ENCODE data around the gene CUX1. TPM values are rescaled to one million over a fixed set of nuclear protein-coding genes. Genes with fewer than 3 reads are reported as not detected.

Gene CUX1
- total RNA-seq, 4 donors from 2014 or later: 42.8 to 59.0 (median 47.4) TPM

DNA sequence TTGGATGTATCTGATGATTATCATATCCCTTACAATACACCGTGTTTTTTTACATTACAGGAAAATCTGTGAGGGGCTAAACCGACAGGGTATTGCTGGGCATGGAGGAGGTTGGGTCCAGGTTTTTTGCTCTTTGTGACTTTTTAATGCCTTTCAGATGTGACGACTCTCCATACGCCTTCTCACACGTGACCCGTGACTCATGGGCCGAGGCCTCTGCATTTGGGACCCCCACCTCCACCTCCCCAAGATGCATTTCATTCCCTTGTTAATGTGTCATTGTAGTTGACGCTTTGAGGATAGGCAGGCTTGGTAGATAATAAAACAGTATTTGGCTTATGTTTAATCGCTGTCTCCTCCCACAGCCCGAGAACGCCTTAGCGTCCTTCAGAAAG, 95.3 kb downstream of the CUX1 start:
- TF ChIP-seq, protein P1, sequence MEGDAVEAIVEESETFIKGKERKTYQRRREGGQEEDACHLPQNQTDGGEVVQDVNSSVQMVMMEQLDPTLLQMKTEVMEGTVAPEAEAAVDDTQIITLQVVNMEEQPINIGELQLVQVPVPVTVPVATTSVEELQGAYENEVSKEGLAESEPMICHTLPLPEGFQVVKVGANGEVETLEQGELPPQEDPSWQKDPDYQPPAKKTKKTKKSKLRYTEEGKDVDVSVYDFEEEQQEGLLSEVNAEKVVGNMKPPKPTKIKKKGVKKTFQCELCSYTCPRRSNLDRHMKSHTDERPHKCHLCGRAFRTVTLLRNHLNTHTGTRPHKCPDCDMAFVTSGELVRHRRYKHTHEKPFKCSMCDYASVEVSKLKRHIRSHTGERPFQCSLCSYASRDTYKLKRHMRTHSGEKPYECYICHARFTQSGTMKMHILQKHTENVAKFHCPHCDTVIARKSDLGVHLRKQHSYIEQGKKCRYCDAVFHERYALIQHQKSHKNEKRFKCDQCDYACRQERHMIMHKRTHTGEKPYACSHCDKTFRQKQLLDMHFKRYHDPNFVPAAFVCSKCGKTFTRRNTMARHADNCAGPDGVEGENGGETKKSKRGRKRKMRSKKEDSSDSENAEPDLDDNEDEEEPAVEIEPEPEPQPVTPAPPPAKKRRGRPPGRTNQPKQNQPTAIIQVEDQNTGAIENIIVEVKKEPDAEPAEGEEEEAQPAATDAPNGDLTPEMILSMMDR (IDR thresholded peaks at IDR 0.05; ENCODE audit: low read depth): no peak

DNA sequence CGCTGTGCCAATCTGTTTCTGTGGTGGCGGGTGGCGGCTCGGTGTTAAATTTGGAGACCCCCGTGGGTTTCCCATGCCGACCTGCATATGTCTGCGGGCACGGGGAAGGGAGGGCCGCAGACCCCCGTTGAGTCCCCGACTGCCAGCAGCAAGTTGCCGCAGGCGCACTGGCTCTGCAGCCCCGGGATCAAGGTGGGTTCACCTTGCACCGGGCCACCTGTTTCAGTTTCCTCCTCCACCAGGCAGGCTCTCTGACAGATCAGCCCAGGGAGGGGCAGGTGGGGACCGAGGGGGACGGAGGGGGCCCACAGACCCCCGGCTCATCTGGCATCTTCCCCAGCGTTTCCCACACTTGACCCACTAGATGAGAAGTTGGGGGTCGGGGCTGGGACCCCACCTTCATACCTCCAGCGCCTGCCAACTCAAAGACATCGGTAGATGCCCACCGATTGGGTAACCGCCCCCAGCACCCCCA, 95.9 kb downstream of the CUX1 start:
- TF ChIP-seq, protein P1 (IDR thresholded peaks at IDR 0.05; ENCODE audit: low read depth): no peak

DNA sequence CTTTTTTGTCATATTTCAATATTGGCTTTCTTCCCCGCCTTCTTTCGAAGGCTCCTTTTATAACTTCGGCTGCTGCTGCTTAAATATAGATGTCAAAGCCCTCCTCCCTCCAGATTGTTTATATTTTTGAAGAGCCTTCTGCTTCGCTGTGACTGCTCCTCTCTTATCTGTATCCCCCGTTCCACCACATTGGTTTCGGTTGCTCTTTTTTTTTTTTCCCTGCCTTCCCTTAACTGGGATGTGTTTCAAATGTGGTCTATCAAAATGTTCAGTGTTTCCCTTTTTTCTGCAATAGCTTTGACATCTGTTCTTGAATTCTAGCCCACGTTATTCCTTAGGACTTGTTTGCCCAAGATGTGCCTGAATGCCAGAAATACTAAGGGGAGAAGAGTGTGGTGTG, 96.4 kb downstream of the CUX1 start:
- TF ChIP-seq, protein P1 (IDR thresholded peaks at IDR 0.05; ENCODE audit: low read depth): no peak

DNA sequence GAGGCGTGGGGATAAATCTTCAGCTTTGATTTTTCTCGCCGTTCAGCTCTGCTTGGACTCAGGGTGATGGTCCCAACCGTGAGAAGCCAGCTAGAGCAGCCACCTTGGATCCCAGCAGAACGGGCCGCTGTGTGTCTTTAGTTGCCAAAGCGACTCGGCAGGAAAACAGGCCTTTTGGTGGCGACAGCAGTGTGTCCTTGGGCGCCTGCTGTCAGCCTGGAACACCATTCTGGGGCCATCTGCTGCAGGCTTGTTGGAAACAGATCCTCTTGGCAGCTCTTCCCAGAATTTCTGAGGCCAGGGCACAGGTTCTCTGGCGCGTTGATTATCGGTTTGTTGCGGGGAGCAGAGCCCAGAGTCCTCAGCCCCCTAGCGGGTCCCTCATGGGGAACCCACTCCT, 97.6 kb downstream of the CUX1 start:
- TF ChIP-seq, protein P1 (IDR thresholded peaks at IDR 0.05; ENCODE audit: low read depth): no peak

DNA sequence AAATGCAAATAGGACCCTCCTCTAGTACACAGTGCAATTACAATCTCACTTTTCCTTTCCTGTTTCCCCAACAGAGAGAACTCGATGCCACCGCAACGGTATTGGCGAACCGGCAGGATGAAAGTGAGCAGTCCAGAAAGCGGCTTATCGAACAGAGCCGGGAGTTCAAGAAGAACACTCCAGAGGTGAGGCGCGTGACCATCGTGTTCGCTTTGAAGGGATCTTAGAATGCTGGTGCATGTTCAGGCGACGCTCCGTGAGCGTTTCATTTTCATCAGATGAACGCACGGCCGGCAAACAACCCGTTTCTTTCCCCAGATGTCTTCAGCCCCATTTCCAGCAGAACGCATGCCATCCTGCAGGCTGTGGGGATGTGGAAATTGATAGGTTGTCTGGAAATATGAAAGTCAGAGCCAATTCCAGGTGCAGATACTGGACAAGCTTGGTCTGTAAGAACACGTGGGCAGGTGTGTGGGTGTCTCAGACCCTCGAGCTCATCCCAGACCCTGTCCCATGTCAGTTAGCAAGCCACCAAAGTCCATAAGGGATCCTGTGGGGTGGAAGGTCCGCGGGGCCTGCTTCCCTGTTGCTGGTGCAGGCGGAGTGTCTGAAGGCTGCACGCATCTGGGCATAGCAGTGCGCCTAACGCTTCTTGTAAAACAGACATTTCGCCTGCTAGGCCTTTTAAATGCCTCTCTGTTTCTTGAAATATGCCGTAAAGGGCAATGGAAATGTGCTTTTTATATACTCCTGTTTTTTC, 98.8 kb downstream of the CUX1 start:
- TF ChIP-seq, protein P1 (IDR thresholded peaks at IDR 0.05; ENCODE audit: low read depth): no peak

DNA sequence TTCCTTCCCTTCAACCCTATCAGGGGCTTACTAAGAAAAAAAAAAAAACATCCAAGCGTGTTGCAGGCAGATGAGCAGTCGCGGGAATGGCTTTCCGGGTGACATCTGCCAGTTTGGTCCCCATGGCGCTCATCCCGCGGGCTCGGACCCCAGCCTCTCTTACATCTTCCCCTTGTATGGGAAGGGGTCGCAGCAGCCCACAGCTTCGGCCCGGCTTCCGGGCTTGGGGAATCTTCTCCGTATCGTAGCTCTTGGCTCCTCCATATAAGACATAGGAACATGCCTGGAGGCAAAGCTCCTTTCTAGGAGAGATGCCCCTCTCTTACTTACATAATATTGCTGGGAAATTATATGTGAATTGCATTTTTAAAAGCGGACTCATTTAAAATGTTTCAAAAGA, 99.5 kb downstream of the CUX1 start:
- TF ChIP-seq, protein P1 (IDR thresholded peaks at IDR 0.05; ENCODE audit: low read depth): no peak

DNA sequence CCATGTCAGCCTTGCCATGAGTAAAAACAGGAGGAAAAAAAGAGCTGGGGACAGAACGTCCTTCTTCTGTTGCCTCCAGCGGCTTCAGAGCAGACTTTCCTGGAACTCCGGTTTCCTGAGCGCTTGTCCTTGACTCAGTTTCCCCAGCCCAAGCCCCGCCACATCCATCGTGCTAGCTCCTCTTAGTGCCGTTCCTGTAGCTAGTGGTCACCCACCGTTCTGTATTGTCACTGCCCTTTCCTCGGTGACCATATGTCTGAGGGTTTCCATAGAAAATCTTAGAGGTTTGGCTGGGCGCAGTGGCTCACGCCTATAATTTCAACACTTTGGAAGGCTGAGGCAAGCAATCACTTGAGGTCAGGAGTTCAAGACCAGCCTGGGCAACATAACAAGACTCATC, 100.1 kb downstream of the CUX1 start:
- TF ChIP-seq, protein P1 (IDR thresholded peaks at IDR 0.05; ENCODE audit: low read depth): no peak

Data from subcutaneous adipose tissue (tissue), 4 donors.